ENCODE data around the gene AK1. TPM values are rescaled to one million over a fixed set of nuclear protein-coding genes. Genes with fewer than 3 reads are reported as not detected.

AK1 gene
- total and polyA plus RNA-seq, 9 of the 15 experiments (the other 6 are each of a cell fraction or from before 2014, with no cell fraction given), result 10.1 to 71.8 (median 39.0) TPM

DNA sequence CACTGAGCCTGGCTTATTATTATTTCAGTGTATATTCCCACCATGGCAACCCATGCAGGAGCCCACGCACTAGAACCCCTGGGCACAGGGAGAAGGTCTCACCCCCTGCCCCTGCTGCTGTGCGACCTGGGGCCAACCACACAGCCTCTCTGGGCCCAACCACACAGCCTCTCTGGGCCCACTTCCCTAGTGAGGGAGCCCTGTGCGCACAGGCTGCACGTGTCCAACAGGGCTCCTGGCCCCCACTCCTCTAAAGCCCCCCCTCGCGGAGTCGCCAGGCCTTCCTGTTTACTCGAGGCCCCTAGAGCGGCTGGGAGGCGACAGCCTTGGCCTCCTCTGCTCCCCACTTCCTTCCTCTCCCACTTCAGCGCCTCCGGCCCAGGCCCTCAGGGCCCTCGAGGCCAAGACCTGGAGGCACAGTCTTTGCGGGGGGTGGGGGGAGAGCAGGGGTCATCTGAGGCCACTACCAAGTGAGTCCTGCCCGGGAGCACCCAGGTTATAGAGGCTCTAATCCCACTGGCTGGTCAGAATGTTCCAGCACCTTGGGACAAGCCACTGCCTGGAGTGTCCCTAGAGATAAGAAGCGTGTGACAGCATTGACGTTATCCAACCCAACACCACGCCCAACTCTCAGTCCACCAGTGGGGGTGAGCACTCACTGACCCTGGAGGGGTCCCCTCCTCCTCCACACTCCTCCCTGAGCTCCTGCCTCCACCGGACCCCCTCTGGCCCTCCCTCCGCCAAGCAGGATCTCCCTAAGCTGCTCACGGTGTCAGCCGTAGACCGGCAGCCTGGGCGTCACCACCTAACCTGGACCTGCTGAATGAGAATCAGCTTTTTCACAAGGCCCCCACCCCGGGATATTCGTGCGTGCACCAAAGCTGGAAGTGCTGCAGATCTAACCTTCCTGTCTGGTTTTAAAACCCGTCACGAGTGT lies 15.1 kb downstream of the AK1 start (continued):
- TF ChIP-seq, protein P1, sequence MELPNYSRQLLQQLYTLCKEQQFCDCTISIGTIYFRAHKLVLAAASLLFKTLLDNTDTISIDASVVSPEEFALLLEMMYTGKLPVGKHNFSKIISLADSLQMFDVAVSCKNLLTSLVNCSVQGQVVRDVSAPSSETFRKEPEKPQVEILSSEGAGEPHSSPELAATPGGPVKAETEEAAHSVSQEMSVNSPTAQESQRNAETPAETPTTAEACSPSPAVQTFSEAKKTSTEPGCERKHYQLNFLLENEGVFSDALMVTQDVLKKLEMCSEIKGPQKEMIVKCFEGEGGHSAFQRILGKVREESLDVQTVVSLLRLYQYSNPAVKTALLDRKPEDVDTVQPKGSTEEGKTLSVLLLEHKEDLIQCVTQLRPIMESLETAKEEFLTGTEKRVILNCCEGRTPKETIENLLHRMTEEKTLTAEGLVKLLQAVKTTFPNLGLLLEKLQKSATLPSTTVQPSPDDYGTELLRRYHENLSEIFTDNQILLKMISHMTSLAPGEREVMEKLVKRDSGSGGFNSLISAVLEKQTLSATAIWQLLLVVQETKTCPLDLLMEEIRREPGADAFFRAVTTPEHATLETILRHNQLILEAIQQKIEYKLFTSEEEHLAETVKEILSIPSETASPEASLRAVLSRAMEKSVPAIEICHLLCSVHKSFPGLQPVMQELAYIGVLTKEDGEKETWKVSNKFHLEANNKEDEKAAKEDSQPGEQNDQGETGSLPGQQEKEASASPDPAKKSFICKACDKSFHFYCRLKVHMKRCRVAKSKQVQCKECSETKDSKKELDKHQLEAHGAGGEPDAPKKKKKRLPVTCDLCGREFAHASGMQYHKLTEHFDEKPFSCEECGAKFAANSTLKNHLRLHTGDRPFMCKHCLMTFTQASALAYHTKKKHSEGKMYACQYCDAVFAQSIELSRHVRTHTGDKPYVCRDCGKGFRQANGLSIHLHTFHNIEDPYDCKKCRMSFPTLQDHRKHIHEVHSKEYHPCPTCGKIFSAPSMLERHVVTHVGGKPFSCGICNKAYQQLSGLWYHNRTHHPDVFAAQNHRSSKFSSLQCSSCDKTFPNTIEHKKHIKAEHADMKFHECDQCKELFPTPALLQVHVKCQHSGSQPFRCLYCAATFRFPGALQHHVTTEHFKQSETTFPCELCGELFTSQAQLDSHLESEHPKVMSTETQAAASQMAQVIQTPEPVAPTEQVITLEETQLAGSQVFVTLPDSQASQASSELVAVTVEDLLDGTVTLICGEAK (IDR thresholded peaks at IDR 0.05), result peak; percentile 68
- TF ChIP-seq, protein P1 (CRISPR knock-in tag; IDR thresholded peaks at IDR 0.05), result no peak
- TF ChIP-seq, protein P2, sequence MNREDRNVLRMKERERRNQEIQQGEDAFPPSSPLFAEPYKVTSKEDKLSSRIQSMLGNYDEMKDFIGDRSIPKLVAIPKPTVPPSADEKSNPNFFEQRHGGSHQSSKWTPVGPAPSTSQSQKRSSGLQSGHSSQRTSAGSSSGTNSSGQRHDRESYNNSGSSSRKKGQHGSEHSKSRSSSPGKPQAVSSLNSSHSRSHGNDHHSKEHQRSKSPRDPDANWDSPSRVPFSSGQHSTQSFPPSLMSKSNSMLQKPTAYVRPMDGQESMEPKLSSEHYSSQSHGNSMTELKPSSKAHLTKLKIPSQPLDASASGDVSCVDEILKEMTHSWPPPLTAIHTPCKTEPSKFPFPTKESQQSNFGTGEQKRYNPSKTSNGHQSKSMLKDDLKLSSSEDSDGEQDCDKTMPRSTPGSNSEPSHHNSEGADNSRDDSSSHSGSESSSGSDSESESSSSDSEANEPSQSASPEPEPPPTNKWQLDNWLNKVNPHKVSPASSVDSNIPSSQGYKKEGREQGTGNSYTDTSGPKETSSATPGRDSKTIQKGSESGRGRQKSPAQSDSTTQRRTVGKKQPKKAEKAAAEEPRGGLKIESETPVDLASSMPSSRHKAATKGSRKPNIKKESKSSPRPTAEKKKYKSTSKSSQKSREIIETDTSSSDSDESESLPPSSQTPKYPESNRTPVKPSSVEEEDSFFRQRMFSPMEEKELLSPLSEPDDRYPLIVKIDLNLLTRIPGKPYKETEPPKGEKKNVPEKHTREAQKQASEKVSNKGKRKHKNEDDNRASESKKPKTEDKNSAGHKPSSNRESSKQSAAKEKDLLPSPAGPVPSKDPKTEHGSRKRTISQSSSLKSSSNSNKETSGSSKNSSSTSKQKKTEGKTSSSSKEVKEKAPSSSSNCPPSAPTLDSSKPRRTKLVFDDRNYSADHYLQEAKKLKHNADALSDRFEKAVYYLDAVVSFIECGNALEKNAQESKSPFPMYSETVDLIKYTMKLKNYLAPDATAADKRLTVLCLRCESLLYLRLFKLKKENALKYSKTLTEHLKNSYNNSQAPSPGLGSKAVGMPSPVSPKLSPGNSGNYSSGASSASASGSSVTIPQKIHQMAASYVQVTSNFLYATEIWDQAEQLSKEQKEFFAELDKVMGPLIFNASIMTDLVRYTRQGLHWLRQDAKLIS (CRISPR knock-in tag; IDR thresholded peaks at IDR 0.05), result peak; percentile 77; the same call in 1 of the 2 replicates
- TF ChIP-seq, protein P3, sequence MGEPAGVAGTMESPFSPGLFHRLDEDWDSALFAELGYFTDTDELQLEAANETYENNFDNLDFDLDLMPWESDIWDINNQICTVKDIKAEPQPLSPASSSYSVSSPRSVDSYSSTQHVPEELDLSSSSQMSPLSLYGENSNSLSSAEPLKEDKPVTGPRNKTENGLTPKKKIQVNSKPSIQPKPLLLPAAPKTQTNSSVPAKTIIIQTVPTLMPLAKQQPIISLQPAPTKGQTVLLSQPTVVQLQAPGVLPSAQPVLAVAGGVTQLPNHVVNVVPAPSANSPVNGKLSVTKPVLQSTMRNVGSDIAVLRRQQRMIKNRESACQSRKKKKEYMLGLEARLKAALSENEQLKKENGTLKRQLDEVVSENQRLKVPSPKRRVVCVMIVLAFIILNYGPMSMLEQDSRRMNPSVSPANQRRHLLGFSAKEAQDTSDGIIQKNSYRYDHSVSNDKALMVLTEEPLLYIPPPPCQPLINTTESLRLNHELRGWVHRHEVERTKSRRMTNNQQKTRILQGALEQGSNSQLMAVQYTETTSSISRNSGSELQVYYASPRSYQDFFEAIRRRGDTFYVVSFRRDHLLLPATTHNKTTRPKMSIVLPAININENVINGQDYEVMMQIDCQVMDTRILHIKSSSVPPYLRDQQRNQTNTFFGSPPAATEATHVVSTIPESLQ (CRISPR knock-in tag; IDR thresholded peaks at IDR 0.05), result peak; percentile 78; the same call in 1 of the 2 replicates
- no peak for TF ChIP-seq GTF2A2 (tag; IDR thresholded peaks at IDR 0.05)
- TF ChIP-seq ZNF778 (CRISPR knock-in tag; IDR thresholded peaks at IDR 0.05), result no peak
- peak; percentile 91 for TF ChIP-seq NBN (IDR thresholded peaks at IDR 0.05; ENCODE audit: low read depth)
- TF ChIP-seq RUNX1 (IDR thresholded peaks at IDR 0.05; ENCODE audit: low read depth), result no peak
- peak; percentile 66 for TF ChIP-seq ELF4 (CRISPR knock-in tag; IDR thresholded peaks at IDR 0.05)
- no peak for TF ChIP-seq GTF2F1 (IDR thresholded peaks at IDR 0.05; ENCODE audit: low read depth, low read length)
- TF ChIP-seq TRIM24 (IDR thresholded peaks at IDR 0.05), result no peak; a peak in 1 of 4 replicates
- peak; percentile 84; the same call in 1 of the 2 replicates for TF ChIP-seq SOX6 (IDR thresholded peaks at IDR 0.05)
- TF ChIP-seq ZNF282 (CRISPR knock-in tag; IDR thresholded peaks at IDR 0.05), result no peak
